WERI-Rb-1 (cell line): Measurements from ENCODE around the gene ZBTB7C.
A peak's percentile ranks its signal among the peaks of the same experiment; 100 is the strongest.

Experiments used
- DNase-seq: peaks from one replicate; pipeline ENCODE4 v3.0.0-alpha.2; 2020
- H3K27ac ChIP-seq: fragments of 250-450 bp; sonication (Bioruptor Pico); 2 replicates; pipeline ENCODE4 v1.5.1; 2020; ENCODE audit warnings: mild to moderate bottlenecking, moderate library complexity
- H3K27me3 ChIP-seq: fragments of 250-450 bp; sonication (Bioruptor Pico); 2 replicates; pipeline ENCODE4 v1.5.1; 2021; ENCODE audit warnings: mild to moderate bottlenecking, low read depth, moderate library complexity; ENCODE audit not compliant: insufficient read depth, severe bottlenecking
- H3K36me3 ChIP-seq: fragments of 250-450 bp; sonication (Bioruptor Pico); 2 replicates; pipeline ENCODE4 v1.5.1; 2020; ENCODE audit warnings: mild to moderate bottlenecking, moderate library complexity
- H3K4me3 ChIP-seq: 2 replicates; pipeline ENCODE4 v1.5.1; 2011; ENCODE audit warnings: low read depth, mild to moderate bottlenecking, control low read depth, low read length
- H3K9me3 ChIP-seq: fragments of 250-450 bp; sonication (Bioruptor Pico); 2 replicates; pipeline ENCODE4 v1.5.1; 2021; ENCODE audit warnings: mild to moderate bottlenecking, moderate library complexity; ENCODE audit not compliant: severe bottlenecking
- CTCF ChIP-seq: IDR thresholded peaks from 2 replicates; pipeline ENCODE4 v1.5.1; 2011; ENCODE audit warnings: low read depth, mild to moderate bottlenecking, control low read depth, inconsistent platforms, low read length

ZBTB7C gene

GRCh38 chr18:48073211-48073930 is 335.8 kb downstream of the ZBTB7C start:
- peak; percentile 63 for DNase-seq
- TF ChIP-seq CTCF, result no peak
- Histone ChIP-seq H3K27me3 (no peaks in the 10 kb centered on the region), H3K36me3 (no peaks in the 10 kb centered on the region), H3K27ac (peak overlapping the region; percentile 62), H3K4me3 (no peak overlapping the region), H3K9me3 (no peaks in the 10 kb centered on the region)

DNA sequence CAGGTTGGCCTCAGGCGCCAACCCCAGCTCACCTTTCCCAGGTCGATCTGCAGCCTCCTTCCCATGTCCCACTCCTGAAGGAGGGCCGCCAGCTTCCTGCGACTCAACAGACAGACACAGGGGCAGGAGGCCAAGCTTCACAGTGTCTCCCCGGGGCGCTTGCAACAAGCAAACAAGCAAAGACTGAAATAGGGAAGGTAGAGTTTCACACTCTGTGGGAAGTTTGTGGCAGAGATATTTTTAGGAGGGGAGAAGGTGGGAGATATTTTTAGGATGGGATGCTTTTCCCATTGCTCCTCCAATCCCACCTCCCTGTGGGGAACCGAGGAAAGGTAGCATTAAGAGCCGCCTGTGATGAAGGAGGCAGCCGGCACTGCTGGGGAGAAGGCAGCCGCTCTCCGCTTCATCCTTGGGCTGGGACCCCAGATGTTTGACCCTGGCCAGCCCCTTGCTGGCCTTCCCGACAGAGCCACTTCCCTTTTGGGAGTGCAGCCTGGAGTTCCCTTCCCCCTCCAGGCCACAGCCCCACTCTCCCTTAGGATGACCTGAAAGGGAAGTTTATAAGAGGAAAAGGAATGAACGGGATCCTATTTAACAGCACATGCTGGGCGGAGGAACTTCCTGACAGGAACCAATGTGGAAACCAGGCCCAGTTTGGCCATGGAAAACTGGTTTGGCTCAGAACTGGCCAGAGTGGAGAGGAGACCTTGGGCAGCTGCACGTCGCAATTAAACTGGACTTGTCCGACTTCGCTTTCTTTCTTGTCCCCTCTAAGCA is 336.6 kb downstream of the ZBTB7C start:
- no peaks in the 10 kb centered on the region for H3K27me3 ChIP-seq
- H3K27ac ChIP-seq, result peak overlapping the region; percentile 62
- H3K36me3 ChIP-seq, result no peaks in the 10 kb centered on the region
- H3K4me3 ChIP-seq, result no peak overlapping the region
- TF ChIP-seq CTCF, result no peak
- no peaks in the 10 kb centered on the region for H3K9me3 ChIP-seq
- DNase-seq, result no peak

GRCh38 chr18:48068916-48069445 is 340.2 kb downstream of the ZBTB7C start:
- no peaks in the 10 kb centered on the region for H3K27me3 ChIP-seq
- no peaks in the 10 kb centered on the region for H3K9me3 ChIP-seq
- no peak overlapping the region for H3K4me3 ChIP-seq
- H3K36me3 ChIP-seq, result no peaks in the 10 kb centered on the region
- H3K27ac ChIP-seq, result no peak overlapping the region
- DNase-seq, result no peak
- TF ChIP-seq CTCF, result no peak

- no peak for TF ChIP-seq CTCF
- no peaks in the 10 kb centered on the region for H3K36me3 ChIP-seq
- H3K27ac ChIP-seq, result no peak overlapping the region
Observed at GRCh38 chr18:48066225-48066652, 342.9 kb downstream of the ZBTB7C start.

GRCh38 chr18:48065601-48065995 is 343.6 kb downstream of the ZBTB7C start:
- H3K27me3 ChIP-seq, result no peaks in the 10 kb centered on the region
- no peak for DNase-seq
- H3K36me3 ChIP-seq, result no peaks in the 10 kb centered on the region
- no peak for TF ChIP-seq CTCF
- H3K27ac ChIP-seq, result no peak overlapping the region
- H3K4me3 ChIP-seq, result no peak overlapping the region
- H3K9me3 ChIP-seq, result no peaks in the 10 kb centered on the region

More at GRCh38 chr18:48066225-48066652, 342.9 kb downstream of the ZBTB7C start:
- no peaks in the 10 kb centered on the region for H3K27me3 ChIP-seq
- no peaks in the 10 kb centered on the region for H3K9me3 ChIP-seq
- no peak overlapping the region for H3K4me3 ChIP-seq
- DNase-seq, result no peak
